Panc1 (cell line): Measurements from ENCODE around the gene PSPC1. TPM values are rescaled to one million over a fixed set of nuclear protein-coding genes. Genes with fewer than 3 reads are reported as not detected.

Source experiments
- ATAC-seq: fragments of 200-7000 bp; cut with Tn5 transposase; 2 replicates; pipeline ENCODE4 v1.9.1; 2020; ENCODE audit warnings: mild to moderate bottlenecking, moderate library complexity
- BruUV-seq: library from RNA; stranded (reverse); fragments of 400-500 nt; replicated peaks from 2 replicates; lab custom pipeline; 2021; lab: Mats Ljungman, UMichigan
- CTCF ChIA-PET: fragments of 300-600 bp; sonication (Branson Sonifier 250); formaldehyde crosslinking; loops from one replicate; lab custom pipeline; 2022; ENCODE audit warnings: antibody characterized with exemption; lab: Charles Lee
- POLR2A ChIA-PET: fragments of 300-600 bp; sonication (Branson Sonifier 250); formaldehyde crosslinking; loops from one replicate; lab custom pipeline; 2022; ENCODE audit warnings: antibody characterized with exemption; lab: Charles Lee
- DNase-seq: peaks from one replicate; pipeline ENCODE4 v3.0.0-alpha.2; 2010; ENCODE audit warnings: low read depth, low spot score
- H3K27ac ChIP-seq: 2 replicates; pipeline ENCODE4 v1.5.1; 2011; ENCODE audit warnings: mild to moderate bottlenecking, low read length, inconsistent platforms
- H3K27me3 ChIP-seq: fragments of 200-500 bp; sonication (Bioruptor generic); 2 replicates; pipeline ENCODE4 v1.6.0; 2014; ENCODE audit warnings: low read length, inconsistent platforms; ENCODE audit not compliant: control insufficient read depth, insufficient read depth
- H3K36me3 ChIP-seq: fragments of 200-500 bp; sonication (Bioruptor generic); 2 replicates; pipeline ENCODE4 v1.5.1; 2014; ENCODE audit warnings: inconsistent platforms, mild to moderate bottlenecking, low read length, moderate library complexity; ENCODE audit not compliant: control insufficient read depth, insufficient read depth
- H3K4me1 ChIP-seq: 2 replicates; pipeline ENCODE4 v1.5.1; 2011; ENCODE audit warnings: inconsistent platforms, mild to moderate bottlenecking, low read length, moderate library complexity; ENCODE audit not compliant: control insufficient read depth, insufficient read depth
- H3K4me3 ChIP-seq, 2 experiments: 2 replicates each; pipeline ENCODE4 v1.5.1; 2011 to 2012; ENCODE audit warnings: low read depth in 2 of 2, low read length in 2 of 2, mild to moderate bottlenecking in 2 of 2, inconsistent platforms in 1 of 2, moderate library complexity in 1 of 2
- H3K9me3 ChIP-seq: fragments of 200-500 bp; sonication (Bioruptor generic); 2 replicates; pipeline ENCODE4 v1.5.1; 2014; ENCODE audit warnings: low read depth, mild to moderate bottlenecking, inconsistent platforms, low read length, moderate library complexity; ENCODE audit not compliant: control insufficient read depth, insufficient read depth
- POLR2AphosphoS5 ChIP-seq: IDR thresholded peaks from 2 replicates; pipeline ENCODE4 v1.6.1; 2012; ENCODE audit warnings: mild to moderate bottlenecking, low read depth, low read length, moderate library complexity
- SIN3A ChIP-seq: IDR thresholded peaks from 2 replicates; pipeline ENCODE4 v1.6.1; 2012; ENCODE audit warnings: low read depth, mild to moderate bottlenecking, low read length, moderate library complexity, borderline replicate concordance; ENCODE audit not compliant: insufficient read depth
- TCF7L2 ChIP-seq: IDR thresholded peaks from 2 replicates; pipeline ENCODE4 v1.6.1; 2011; ENCODE audit warnings: mild to moderate bottlenecking, low read depth, low read length, inconsistent platforms
- in situ Hi-C: cut with HindIII; loops from 2 replicates; pipeline ENCODE4 v1.10.0; 2016; ENCODE audit warnings: low sequenced_read_pairs, low pct_unique_long_range_greater_than_20kb
- intact Hi-C: fragments of 100-400 bp; cut with micrococcal nuclease; formaldehyde crosslinking; loops from one replicate; pipeline ENCODE4 v1.10.0; 2022; ENCODE audit not compliant: unreplicated experiment
- total RNA-seq: library from RNA; stranded (reverse); gene quantifications from one replicate; pipeline ENCODE4 v1.2.1, GENCODE V29; 2021; ENCODE audit not compliant: unreplicated experiment
- TF ChIP-seq, protein P1 (sequence below): fragments of 450-650 bp; IDR thresholded peaks from 2 replicates; pipeline ENCODE4 v1.5.1; 2017; ENCODE audit warnings: mild to moderate bottlenecking
- TF ChIP-seq, protein P2 (sequence below), 2 experiments: IDR thresholded peaks; 2 replicates each; pipeline ENCODE4 v1.6.1; 2011 to 2012; ENCODE audit warnings: low read depth in 2 of 2, control low read depth in 1 of 2, low read length in 1 of 2, mild to moderate bottlenecking in 1 of 2, moderate library complexity in 1 of 2; ENCODE audit not compliant: insufficient read depth in 1 of 2

The PSPC1 gene
- total RNA-seq, 1 experiment from 2014 or later: 39.1 TPM

DNA sequence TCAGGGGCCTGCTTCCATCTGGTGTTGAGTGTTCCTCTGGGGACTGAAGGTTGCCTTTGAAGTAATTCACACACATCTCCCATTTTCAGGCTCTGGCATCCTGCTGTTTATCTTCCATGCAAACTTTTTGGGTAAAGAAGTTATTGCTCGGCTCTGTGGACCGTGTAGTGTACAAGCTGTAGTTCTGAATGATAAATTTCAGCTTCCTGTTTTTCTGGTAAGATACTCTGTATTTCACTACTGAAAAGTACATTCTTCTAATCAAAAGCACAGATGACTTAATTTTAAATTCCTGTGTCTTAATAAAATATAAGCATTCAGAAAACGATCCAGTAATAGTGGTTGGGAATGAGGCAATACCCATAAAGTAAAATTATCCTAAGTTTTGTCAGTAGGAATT lies 112.6 kb downstream of the PSPC1 start:
- ATAC-seq: no peak
- intact Hi-C loops (no loop called here), in situ Hi-C loops (no loop called here)
- ChIA-PET POLR2A (no interaction called here), CTCF (no interaction called here)
- no peaks in the 10 kb centered on the region for H3K27me3 ChIP-seq
- no peak overlapping the region for H3K27ac ChIP-seq
- DNase-seq: no peak
- peaks cover 22% of the 10 kb centered on the region for H3K36me3 ChIP-seq
- BruUV-seq: no TSS peak
- H3K4me3 ChIP-seq: no peak overlapping the region
- TF ChIP-seq, protein P1, sequence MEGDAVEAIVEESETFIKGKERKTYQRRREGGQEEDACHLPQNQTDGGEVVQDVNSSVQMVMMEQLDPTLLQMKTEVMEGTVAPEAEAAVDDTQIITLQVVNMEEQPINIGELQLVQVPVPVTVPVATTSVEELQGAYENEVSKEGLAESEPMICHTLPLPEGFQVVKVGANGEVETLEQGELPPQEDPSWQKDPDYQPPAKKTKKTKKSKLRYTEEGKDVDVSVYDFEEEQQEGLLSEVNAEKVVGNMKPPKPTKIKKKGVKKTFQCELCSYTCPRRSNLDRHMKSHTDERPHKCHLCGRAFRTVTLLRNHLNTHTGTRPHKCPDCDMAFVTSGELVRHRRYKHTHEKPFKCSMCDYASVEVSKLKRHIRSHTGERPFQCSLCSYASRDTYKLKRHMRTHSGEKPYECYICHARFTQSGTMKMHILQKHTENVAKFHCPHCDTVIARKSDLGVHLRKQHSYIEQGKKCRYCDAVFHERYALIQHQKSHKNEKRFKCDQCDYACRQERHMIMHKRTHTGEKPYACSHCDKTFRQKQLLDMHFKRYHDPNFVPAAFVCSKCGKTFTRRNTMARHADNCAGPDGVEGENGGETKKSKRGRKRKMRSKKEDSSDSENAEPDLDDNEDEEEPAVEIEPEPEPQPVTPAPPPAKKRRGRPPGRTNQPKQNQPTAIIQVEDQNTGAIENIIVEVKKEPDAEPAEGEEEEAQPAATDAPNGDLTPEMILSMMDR: no peak
- no peak for TF ChIP-seq POLR2AphosphoS5
- no peak for TF ChIP-seq TCF7L2
- no peak for TF ChIP-seq SIN3A
- TF ChIP-seq, protein P2, sequence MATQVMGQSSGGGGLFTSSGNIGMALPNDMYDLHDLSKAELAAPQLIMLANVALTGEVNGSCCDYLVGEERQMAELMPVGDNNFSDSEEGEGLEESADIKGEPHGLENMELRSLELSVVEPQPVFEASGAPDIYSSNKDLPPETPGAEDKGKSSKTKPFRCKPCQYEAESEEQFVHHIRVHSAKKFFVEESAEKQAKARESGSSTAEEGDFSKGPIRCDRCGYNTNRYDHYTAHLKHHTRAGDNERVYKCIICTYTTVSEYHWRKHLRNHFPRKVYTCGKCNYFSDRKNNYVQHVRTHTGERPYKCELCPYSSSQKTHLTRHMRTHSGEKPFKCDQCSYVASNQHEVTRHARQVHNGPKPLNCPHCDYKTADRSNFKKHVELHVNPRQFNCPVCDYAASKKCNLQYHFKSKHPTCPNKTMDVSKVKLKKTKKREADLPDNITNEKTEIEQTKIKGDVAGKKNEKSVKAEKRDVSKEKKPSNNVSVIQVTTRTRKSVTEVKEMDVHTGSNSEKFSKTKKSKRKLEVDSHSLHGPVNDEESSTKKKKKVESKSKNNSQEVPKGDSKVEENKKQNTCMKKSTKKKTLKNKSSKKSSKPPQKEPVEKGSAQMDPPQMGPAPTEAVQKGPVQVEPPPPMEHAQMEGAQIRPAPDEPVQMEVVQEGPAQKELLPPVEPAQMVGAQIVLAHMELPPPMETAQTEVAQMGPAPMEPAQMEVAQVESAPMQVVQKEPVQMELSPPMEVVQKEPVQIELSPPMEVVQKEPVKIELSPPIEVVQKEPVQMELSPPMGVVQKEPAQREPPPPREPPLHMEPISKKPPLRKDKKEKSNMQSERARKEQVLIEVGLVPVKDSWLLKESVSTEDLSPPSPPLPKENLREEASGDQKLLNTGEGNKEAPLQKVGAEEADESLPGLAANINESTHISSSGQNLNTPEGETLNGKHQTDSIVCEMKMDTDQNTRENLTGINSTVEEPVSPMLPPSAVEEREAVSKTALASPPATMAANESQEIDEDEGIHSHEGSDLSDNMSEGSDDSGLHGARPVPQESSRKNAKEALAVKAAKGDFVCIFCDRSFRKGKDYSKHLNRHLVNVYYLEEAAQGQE (IDR thresholded peaks at IDR 0.05; ENCODE audit: insufficient read depth in 1 of 2, low read depth in 2 of 2, low read length in 1 of 2): no peak
- H3K9me3 ChIP-seq: no peaks in the 10 kb centered on the region
- no peaks in the 10 kb centered on the region for H3K4me1 ChIP-seq

DNA sequence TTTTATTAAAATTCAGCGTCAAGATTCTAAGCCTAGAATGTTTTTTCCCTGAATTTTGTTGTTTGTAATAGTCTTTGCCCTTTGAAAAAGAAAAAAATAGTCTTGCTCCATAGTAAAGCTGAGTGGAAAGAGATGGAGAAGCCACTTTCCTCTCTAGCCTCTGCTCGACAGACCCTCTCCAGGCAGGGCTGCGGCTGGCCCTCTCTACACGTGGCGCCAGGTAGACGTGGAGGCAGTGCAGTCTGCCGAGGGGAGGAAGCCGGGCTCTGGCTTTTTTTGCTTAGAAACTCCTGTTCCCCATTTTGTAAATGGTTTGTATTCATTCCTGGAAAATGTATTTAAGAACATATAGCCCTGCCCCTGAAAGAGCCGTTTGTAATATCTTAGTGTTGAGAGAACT lies 114.0 kb downstream of the PSPC1 start:
- ATAC-seq (no peak), DNase-seq (no peak)
- H3K4me1 ChIP-seq: no peaks in the 10 kb centered on the region
- H3K36me3 ChIP-seq: peaks cover 15% of the 10 kb centered on the region
- no peaks in the 10 kb centered on the region for H3K9me3 ChIP-seq
- intact Hi-C loops (no loop called here), in situ Hi-C loops (no loop called here)
- no peak overlapping the region for H3K4me3 ChIP-seq
- no TSS peak for BruUV-seq
- ChIA-PET POLR2A (no interaction called here), CTCF (no interaction called here)
- no peak overlapping the region for H3K27ac ChIP-seq
- TF ChIP-seq, protein P2 (IDR thresholded peaks at IDR 0.05; ENCODE audit: insufficient read depth in 1 of 2, low read depth in 2 of 2, low read length in 1 of 2): no peak
- TF ChIP-seq POLR2AphosphoS5 (no peak; the same call in 1 of the 2 replicates), SIN3A (no peak), TCF7L2 (no peak)
- TF ChIP-seq, protein P1: no peak
- no peaks in the 10 kb centered on the region for H3K27me3 ChIP-seq
